HG03457 (cell line): ENCODE data around the gene DDX39A.
"Not testable (repeated sequence)": the region's sequence is repeated elsewhere in the genome, so short reads cannot be mapped to it uniquely, and the experiment has no call there.

Source experiments
- ATAC-seq: cut with Tn5 transposase; IDR thresholded peaks from one replicate; pipeline ENCODE4 v1.9.1; 2021; ENCODE audit warnings: moderate number of reproducible peaks; ENCODE audit not compliant: unreplicated experiment

DDX39A gene

DNA sequence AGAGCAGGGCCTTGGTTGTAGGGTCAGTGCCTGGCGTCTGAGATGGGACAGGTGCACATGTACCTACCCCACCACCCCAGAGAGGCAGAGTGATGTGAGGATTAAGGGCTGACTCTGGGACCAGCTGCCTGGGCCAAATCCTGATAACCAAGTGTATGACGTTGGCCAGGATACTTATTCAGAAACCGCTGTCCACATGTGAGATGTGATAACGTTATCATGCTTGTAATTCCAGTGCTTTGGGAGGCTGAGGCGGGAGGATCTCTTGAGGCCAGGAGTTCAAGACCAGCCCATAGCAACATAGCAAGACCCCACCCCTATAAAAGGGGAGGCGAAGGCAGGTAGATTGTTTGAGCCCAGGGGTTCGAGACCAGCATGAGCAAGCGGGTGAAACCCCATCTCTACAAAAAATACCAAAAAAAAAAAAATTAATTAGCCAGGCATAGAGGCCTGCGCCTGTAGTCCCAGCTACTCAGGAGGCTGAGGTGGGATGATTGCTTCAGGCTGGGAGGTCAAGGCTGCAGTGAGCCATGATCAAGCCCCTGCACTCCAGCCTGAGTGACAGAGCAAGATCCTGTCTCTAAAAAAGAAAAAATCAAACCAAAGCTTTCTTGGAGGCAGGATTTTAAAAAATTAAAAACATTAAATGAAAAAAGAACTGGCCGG, 27.9 kb downstream of the DDX39A start:
- ATAC-seq, result no peak

DNA sequence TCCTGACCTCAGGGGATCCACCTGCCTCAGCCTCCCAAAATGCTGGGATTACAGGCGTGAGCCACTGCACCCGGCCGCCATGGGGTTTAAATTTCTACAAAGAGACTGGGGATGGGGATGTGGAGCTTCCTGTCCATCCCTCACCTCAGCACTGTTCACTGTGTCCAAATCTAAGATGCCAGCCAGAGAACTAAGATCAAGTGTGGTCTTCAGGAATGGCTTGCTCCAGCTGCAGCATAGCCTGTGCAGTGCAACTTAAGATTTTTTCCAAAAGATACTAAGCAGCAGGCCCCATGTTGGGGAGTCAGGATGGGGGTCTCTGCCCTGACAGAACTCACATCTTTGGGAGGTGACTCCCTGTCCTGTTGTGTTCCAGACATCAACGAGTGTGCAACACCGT, 28.6 kb downstream of the DDX39A start:
- ATAC-seq, result no peak

DNA sequence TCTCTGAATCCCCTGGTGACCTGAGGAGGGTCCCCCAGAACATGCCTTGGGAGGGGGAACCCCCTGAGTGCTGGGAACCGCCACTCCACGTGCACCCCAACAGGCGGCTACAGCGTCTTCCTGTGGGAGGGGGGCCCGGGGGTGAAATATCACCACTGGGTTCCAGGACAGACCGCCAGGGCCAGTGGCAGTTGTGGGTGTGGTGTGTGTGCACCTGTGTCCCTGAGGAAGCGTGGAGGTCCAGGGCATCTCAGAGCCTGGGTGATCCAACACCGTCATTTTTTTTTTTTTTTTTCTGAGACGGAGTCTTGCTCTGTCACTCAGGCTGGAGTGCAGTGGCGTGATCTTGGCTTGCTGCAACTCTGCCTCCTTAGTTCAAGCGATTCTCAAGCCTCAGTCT, 33.6 kb downstream of the DDX39A start:
- ATAC-seq, result no peak

DNA sequence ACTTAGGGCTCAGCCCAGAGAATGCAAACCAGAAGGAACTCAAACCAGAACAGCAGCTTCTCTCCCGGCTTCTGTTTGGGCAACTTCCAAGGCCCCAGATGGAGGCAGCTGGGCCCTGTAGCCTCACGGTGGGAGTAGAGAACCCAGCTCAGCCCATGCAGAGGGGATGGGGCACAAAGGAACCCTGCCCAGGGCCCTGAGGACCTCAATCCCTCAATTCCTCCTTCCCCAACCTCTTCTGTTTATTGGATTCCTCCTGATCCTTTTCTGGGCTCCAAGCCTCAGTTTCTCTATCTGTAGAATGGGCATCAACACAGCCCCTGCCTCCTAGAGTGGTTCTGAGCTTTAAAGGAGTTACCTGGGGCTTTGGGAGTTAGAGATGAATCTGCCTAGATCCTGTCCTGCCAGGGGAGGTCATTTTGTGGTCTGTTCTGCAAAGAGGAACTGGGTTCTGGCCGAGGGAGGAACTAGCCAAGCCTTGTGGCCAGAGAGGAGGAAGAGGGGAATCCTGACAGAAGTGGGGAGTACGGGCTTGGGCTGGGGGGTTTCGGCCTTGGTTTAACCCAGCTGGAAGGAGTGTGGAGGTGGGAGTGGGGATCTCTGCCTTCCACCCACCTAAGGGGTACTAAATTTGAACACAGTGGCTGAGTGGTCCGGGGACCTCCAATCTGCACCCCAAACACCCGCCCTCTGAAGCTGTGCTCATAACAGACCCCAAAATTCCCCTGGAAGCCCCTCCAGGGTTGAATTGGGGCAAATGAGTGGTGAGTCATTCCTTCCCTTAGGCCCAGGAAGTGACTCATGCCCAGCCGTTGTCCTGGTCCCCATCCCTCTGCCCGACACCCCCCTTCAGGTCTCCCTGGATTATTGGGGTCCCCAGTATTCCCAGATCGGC, 35.2 kb downstream of the DDX39A start:
- no peak for ATAC-seq

DNA sequence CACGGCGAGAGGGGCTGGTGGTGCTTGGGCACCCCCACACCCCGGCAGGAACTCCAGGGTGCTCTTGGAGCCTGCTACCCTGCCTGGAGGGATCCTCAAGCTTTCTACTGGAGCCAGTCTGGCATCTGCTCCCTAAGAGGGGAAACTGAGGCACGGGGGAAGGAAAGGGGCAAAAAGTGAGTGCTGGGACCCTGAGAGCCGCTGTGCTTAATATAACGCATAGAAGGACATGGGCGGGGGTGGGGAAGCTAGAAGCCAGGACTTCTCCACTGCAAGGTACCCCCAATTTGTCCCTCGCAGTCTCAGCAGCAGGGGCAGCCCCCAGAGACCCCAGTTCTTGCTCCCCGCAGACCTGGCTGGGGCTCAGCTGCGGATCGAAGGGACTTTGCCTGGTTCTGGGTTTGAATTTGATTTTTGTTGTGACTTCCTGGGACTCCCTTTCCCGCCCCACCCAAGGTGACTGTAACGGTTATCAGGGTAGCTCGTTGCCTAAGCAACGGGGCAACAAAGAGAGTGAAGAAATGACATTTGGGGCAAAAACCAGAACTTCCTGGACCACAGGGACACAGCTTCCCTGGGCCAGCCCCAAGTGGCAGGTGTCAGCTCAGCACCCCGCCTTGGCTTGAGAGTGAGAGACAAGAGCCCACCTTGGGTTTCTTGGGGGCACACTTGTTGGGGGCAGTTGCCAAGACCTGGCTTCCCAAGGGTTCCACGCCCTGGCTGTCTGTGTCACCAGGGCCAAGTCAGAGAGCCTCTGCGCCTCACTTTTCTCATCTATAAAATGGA, 37.3 kb downstream of the DDX39A start:
- ATAC-seq, result no peak

DNA sequence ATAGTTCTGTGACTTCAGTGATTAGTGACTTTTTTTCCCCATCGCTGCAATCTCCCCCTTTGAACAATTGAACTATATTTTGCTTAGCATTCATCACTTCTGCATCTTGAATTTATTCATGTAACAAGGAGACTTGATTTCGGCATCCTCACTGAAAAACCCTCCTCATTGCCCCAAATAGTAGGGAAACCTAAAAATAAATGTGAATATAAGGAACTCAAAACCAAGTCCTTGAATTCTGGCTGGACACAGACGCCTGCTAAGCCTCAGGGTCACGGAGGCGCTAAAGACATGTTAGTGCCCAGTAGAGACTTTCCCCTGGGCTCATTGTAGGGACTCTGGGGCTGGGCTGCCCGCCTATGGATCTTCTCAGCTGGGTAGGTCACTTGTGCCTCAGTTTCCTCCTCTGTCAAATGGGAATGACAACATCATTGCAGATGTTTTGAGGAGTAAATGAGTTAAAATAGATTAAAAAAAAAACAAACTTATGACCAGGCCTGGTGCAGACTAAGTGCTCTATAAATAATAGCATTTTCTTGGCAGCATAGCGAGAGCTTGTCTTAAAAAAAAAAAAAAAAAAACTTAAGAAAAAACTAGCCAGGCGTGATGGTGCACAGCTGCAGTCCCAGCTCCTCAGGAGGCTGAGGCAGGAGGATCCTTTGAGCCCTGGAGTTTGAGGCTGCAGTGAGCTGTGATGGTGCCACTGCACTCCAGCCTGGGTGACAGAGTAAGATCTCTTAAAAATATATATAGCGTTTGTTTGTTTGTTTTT, 39.7 kb downstream of the DDX39A start:
- ATAC-seq, result no peak

DNA sequence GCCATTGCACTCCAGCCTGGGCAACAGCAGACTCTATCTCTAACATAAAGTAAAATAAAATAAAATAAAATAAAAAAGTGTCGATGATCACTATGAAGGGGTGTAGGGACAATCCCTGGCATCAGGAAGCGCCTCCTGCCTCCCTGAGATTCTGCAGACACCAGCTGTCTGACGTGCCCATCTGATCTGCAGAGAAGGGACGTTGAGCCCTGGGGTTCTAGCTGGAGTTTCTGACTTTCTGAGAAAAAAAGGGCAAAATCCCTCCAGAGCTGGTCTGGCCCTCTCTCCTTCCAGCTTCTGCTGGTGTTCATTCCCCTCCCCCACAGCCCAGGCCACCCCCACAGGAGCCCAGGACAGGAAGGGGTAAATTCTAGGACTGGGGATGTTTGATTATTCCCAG, 40.3 kb downstream of the DDX39A start:
- ATAC-seq, result no peak

DNA sequence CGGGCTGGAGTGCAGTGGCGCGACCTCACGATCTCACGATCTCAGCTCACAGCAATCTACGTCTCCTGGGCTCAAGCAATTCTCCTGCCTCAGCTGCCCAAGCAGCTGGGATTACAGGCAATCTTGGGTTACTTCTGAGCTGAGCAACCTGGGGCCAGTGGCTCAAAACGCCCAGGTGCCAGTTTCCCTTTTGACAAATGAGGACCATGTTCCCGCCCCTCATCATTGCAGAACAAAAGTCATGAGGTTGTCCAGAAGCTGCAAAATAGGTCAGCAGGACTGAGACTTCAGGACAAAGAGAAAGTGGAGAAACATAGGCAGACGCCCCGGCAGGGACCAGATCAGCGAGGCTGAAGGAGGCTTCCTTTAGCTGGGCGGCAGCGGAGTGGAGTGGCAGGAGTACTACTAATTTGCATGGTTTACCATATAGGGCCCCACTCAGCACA, 41.2 kb downstream of the DDX39A start:
- no peak for ATAC-seq

DNA sequence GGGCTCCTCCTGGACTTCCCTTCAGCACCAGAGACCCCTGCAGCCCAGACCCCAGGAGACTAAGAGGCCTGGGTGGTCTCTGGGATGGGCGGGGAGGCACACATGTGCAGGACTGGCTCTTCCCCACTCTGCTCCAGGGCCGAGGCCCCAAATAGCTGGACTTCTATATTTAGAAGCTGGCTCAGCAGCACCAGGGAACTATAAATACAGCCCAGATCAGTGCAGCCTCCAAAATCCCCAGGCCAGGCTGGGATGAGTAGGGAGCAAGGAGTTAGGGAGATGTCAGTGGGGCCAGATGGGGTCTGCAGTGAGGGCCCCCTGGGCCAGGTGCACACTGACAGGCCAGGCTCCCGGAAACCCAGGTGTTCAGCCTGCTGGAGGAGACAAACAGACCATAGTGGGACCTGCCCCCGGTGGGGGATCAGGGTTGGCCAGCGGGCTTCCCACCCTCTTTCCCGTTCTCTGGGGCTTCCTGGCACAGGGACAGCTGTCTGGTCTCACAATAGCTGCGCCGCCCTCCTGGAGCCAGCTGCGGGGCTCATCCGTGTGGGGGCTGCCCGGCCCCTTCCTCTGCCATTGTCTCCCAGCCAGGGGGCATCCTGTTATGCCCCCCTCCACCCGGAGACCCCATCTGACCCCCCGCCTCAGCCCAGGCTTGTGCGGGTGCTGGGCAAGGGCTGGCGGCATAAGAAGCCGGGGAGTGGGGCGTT, 43.4 kb downstream of the DDX39A start:
- ATAC-seq, result no peak

DNA sequence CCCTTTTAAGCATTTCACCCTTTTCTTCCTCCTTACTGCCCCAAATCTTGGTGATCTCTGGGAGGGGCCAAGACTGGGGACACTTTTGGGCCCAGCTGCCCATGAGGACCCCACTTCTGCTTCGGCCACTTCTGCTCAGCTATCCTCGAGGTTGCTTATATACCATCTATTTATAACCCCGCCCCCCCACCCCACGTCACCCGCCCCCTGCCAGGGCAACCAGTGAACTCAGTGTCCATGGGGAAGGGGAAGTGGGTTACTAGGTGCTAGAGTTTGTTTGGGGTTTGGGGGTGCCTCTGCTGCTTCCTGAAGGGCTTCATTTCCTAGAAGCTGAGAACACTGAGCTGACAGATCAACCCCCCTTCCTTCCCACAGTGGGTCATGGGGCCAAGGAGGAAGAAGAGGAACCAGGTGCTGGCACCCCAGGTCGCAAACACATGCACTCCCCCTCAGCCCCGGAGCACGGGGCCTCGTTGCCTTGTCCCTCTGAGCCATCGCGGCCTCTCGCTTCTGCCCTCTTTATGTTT, 44.0 kb downstream of the DDX39A start:
- no peak for ATAC-seq

DNA sequence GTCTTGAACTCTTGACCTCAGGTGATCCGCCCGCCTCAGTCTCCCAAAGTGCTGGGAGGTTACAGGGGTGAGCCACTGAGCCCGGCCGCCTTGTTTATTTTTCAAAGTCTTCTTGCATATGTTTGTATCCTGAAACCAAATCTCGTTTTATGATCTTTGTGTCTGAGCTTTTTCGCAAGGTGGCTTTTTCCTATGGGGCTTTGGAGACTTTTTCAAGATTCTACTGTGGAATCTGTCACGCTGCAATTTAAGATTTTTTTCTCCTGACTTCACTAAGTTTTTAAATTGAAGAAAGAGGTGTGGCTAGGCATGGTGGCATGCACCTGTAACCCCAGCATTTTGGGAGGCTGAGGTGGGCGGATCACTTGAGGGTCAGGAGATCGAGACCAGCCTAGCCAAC, 44.8 kb downstream of the DDX39A start:
- not testable (repeated sequence) for ATAC-seq

DNA sequence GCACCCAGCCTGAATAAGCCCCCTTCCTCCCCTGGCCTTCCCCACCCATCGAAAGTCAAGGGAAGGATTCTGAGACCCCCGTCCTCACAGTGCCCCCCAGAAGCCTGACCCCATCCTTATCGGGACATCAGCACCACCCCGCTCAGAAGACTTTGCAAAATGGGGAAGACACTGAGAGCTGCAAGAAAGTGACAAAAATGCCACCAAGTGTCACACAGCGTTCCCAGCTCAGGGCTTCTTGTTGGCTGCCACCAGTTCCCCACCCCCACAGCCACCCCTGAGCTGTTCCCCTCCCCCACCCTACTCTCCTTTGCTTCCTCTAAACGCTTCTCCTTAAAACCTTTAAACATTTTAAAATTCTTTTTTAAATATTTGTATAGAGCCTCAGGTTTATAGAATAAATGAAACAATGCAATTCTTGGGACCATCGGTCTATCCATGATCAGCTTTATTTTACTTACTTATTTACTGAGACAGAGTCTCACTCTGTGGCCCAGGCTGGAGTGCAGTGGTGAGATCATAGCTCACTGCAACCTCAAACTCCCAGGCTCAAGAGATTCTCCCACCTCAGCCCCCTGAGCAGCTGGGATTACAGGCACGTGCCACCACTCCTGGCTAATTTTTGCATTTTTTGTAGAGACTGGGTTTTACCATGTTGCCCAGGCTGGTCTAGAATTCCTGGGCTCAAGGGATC, 46.6 kb downstream of the DDX39A start:
- not testable (repeated sequence) for ATAC-seq

DNA sequence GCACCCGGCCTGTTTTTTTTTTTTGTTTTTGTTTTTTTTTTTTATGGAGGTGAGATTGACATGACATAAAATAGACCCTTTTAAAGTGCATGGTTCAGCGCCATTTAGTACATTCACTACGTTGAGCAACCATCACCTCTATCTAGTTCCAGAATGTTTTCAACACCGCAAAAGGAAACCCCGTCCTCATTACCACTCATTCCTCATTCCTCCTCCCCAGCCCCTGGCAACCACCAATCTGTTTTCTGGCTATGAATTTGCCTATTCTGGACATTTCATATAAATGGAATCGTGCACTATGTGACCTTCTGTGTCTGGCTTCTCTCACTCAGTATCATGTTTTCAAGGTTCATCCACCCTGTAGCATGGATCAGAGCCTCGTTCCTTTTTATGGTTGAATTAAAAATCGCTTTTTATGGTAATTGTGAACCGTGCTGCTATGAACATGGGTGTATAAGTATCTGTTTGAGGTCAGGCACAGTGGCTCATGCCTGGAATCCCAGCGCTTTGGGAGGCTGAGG, 47.8 kb downstream of the DDX39A start:
- no peak for ATAC-seq

DNA sequence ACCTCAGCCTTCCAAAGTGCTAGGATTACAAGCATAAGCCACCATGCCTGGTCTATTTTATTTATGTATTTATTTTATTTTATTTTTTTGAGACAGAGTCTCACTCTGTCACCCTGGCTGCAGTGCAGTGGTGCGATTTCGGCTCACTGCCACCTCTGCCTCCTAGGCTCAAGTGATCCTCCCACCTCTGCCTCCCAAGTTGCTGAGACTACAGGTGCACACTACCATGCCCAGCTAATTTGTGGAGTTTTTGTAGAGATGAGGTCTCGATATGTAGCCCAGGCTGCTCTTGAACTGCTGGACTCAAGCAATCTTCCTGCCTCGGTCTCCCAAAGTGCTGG, 48.2 kb downstream of the DDX39A start:
- ATAC-seq, result no peak

DNA sequence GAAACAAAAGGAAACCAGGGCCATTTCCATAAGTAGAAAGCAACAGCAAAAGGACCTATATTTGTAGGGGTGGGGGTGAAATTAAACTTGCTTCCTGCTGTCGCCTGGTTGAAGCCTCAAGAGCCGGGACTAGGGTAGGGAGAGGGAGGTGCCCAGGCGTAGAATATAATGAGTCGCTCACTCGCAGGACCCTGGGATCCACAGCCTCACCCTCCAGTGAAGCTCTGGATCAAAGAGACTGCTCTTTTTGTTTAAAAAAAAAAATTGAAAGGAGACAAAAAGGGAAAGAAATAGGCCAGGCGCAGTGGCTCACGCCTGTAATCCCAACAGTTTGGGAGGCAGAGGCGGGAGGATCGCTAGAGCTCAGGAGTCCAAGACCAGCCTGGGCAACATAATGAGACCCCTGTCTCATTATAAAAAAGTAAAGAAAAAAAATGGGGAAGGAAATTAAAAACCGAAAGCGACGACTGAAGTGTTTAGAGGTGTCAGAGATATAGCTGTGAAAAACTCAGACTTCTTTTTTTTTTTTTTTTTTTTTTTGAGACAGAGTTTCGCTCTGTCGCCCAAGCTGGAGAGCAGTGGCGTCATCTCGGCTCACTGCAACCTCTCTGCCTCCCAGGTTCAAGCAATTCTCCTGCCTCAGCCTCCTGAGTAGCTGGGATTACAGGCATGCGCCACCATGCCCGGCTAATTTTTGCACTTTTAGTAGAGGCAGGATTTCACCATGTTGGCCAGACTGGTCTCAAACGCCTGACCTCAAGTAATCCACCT, 48.8 kb downstream of the DDX39A start:
- ATAC-seq, result no peak

DNA sequence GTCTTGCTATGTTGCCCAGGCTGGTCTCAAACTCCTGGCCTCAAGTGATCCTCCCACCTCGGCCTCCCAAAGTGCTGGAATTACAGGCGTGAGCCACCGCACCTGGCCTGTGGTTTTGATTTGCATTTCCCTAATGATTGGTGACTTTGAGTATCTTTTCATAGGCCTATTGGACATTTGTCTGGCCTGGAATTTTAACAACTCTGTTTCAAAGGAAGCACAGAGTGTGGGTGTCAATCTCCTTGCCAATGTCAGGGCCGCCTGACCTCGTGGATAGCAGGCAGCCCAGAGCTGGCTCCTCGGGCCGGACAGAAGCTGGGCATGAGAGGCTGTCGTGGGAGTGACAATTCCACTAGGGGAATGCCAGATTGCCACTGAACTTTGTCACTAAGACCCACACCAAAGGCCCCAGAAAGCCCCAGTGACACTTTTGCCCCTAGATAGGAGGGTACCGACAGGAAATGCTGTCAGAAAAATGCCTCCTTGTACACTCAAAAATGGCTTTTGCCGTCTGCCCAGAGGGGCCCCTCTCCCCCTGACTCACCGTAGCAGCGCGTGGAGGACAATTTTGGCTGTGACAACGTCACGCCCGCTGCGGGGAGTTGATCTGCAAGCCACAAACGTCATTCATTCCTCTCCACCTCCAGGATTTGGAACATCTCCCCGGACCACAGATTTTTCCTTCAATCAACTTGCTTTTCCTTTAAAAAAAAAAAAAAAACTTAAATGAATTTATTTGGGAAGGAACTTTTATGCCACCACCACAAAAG, 49.6 kb downstream of the DDX39A start:
- no peak for ATAC-seq

DNA sequence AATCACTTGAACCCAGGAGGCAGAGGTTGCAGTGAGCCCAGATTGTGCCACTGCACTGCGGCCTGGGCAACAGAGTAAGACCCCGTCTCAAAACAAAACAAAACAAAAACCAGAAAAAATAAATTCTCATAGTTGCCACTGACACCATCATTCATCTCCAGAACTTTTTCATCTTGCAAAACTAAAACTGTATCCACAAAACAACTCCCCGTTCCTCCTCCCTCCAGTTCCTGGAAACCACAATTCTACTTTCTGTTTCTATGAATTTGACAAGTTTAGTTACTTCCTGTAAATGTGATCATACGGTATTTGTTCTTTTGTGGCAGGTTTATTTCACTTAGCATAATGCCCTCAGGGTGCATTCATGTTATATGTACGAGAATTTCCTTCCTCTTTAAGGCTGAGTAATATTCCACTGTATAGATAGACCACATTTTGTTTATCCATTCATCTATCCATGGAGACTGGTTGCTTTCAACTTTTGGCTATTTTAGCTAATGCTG, 51.1 kb downstream of the DDX39A start:
- no peak for ATAC-seq

DNA sequence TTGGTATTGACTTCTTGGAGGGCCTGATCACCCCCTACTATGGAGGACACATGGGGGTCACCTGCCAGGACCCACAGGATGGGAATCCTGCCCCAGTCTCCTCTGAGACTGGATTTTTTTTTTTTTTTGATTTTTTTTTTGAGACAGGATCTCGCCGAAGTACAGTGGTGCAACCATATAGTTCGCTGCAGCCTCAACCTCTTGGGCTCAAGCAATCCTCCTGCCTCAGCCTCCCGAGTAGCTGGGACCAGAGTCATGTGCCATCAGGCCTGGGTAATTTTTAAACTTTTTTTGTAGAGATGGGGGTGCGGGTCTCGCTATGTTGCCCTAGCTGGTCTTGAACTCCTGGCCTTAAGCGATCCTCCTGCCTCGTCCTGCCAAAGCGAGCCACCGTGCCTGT, 52.1 kb downstream of the DDX39A start:
- ATAC-seq, result no peak
